Panc1 (cell line): ENCODE data around the gene CCDC50. TPM values are rescaled to one million over a fixed set of nuclear protein-coding genes. Genes with fewer than 3 reads are reported as not detected.

Experiments used
- ATAC-seq: fragments of 200-7000 bp; cut with Tn5 transposase; 2 replicates; pipeline ENCODE4 v1.9.1; 2020; ENCODE audit warnings: mild to moderate bottlenecking, moderate library complexity
- Bru-seq: library from RNA; stranded (reverse); fragments of 400-500 nt; gene quantifications from one replicate; lab custom pipeline; 2021; lab: Mats Ljungman, UMichigan
- BruChase-seq, 2 experiments: library from RNA; stranded (reverse); fragments of 400-500 nt; gene quantifications; one replicate each; lab custom pipeline; 2021; lab: Mats Ljungman, UMichigan
- BruUV-seq: library from RNA; stranded (reverse); fragments of 400-500 nt; replicated peaks from 2 replicates; lab custom pipeline; 2021; lab: Mats Ljungman, UMichigan
- CTCF ChIA-PET: fragments of 300-600 bp; sonication (Branson Sonifier 250); formaldehyde crosslinking; loops from one replicate; lab custom pipeline; 2022; ENCODE audit warnings: antibody characterized with exemption; lab: Charles Lee
- POLR2A ChIA-PET: fragments of 300-600 bp; sonication (Branson Sonifier 250); formaldehyde crosslinking; loops from one replicate; lab custom pipeline; 2022; ENCODE audit warnings: antibody characterized with exemption; lab: Charles Lee
- DNase-seq: peaks from one replicate; pipeline ENCODE4 v3.0.0-alpha.2; 2010; ENCODE audit warnings: low read depth, low spot score
- H3K27ac ChIP-seq: 2 replicates; pipeline ENCODE4 v1.5.1; 2011; ENCODE audit warnings: mild to moderate bottlenecking, low read length, inconsistent platforms
- H3K27me3 ChIP-seq: fragments of 200-500 bp; sonication (Bioruptor generic); 2 replicates; pipeline ENCODE4 v1.6.0; 2014; ENCODE audit warnings: low read length, inconsistent platforms; ENCODE audit not compliant: control insufficient read depth, insufficient read depth
- H3K36me3 ChIP-seq: fragments of 200-500 bp; sonication (Bioruptor generic); 2 replicates; pipeline ENCODE4 v1.5.1; 2014; ENCODE audit warnings: inconsistent platforms, mild to moderate bottlenecking, low read length, moderate library complexity; ENCODE audit not compliant: control insufficient read depth, insufficient read depth
- H3K4me1 ChIP-seq: 2 replicates; pipeline ENCODE4 v1.5.1; 2011; ENCODE audit warnings: inconsistent platforms, mild to moderate bottlenecking, low read length, moderate library complexity; ENCODE audit not compliant: control insufficient read depth, insufficient read depth
- H3K4me3 ChIP-seq, 2 experiments: 2 replicates each; pipeline ENCODE4 v1.5.1; 2011 to 2012; ENCODE audit warnings: low read depth in 2 of 2, low read length in 2 of 2, mild to moderate bottlenecking in 2 of 2, inconsistent platforms in 1 of 2, moderate library complexity in 1 of 2
- H3K9me3 ChIP-seq: fragments of 200-500 bp; sonication (Bioruptor generic); 2 replicates; pipeline ENCODE4 v1.5.1; 2014; ENCODE audit warnings: low read depth, mild to moderate bottlenecking, inconsistent platforms, low read length, moderate library complexity; ENCODE audit not compliant: control insufficient read depth, insufficient read depth
- CTCF ChIP-seq: fragments of 450-650 bp; IDR thresholded peaks from 2 replicates; pipeline ENCODE4 v1.5.1; 2017; ENCODE audit warnings: mild to moderate bottlenecking
- POLR2AphosphoS5 ChIP-seq: IDR thresholded peaks from 2 replicates; pipeline ENCODE4 v1.6.1; 2012; ENCODE audit warnings: mild to moderate bottlenecking, low read depth, low read length, moderate library complexity
- REST ChIP-seq, 2 experiments: IDR thresholded peaks; 2 replicates each; pipeline ENCODE4 v1.6.1; 2011 to 2012; ENCODE audit warnings: low read depth in 2 of 2, control low read depth in 1 of 2, low read length in 1 of 2, mild to moderate bottlenecking in 1 of 2, moderate library complexity in 1 of 2; ENCODE audit not compliant: insufficient read depth in 1 of 2
- SIN3A ChIP-seq: IDR thresholded peaks from 2 replicates; pipeline ENCODE4 v1.6.1; 2012; ENCODE audit warnings: low read depth, mild to moderate bottlenecking, low read length, moderate library complexity, borderline replicate concordance; ENCODE audit not compliant: insufficient read depth
- TCF7L2 ChIP-seq: IDR thresholded peaks from 2 replicates; pipeline ENCODE4 v1.6.1; 2011; ENCODE audit warnings: mild to moderate bottlenecking, low read depth, low read length, inconsistent platforms
- in situ Hi-C: cut with HindIII; loops from 2 replicates; pipeline ENCODE4 v1.10.0; 2016; ENCODE audit warnings: low sequenced_read_pairs, low pct_unique_long_range_greater_than_20kb
- intact Hi-C: fragments of 100-400 bp; cut with micrococcal nuclease; formaldehyde crosslinking; loops from one replicate; pipeline ENCODE4 v1.10.0; 2022; ENCODE audit not compliant: unreplicated experiment
- long read RNA-seq: library from polyadenylated mRNA; unstranded; transcript quantifications from one replicate; pipeline ENCODE4 v2.0.0, GENCODE V29; 2021; ENCODE audit not compliant: unreplicated experiment
- polyA plus RNA-seq: library from polyadenylated mRNA; unstranded; fragments of >200 nt; gene quantifications from one replicate; pipeline ENCODE4 v1.2.1, GENCODE V29; 2012; ENCODE audit warnings: missing spikeins; ENCODE audit not compliant: insufficient read length
- total RNA-seq: library from RNA; stranded (reverse); gene quantifications from one replicate; pipeline ENCODE4 v1.2.1, GENCODE V29; 2021; ENCODE audit not compliant: unreplicated experiment

Gene CCDC50, protein sequence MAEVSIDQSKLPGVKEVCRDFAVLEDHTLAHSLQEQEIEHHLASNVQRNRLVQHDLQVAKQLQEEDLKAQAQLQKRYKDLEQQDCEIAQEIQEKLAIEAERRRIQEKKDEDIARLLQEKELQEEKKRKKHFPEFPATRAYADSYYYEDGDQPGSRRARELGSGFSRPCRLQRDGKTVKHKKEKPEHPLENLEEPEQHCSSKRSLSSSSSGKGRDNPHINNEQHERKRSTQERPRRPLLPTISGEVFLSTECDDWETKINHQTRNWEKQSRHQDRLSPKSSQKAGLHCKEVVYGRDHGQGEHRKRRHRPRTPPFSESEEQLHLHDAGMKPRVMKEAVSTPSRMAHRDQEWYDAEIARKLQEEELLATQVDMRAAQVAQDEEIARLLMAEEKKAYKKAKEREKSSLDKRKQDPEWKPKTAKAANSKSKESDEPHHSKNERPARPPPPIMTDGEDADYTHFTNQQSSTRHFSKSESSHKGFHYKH
- total RNA-seq (89.3 TPM), Bru-seq, nascent RNA (percentile 93 among the genes with signal in this experiment), BruChase-seq, experiment 1, labeled RNA remaining after a 2-hour chase (percentile 87 among the genes with signal in this experiment), BruChase-seq, experiment 2, labeled RNA remaining after a 6-hour chase (percentile 88 among the genes with signal in this experiment)
- polyA plus RNA-seq, result 56.1 TPM
- long read RNA-seq, full-length matches to known transcripts, result 177 of 199 reads
- long read RNA-seq, partial matches to known transcripts, result 10 of 199 reads
- long read RNA-seq, other reads (novel, unspliced or antisense), result 12 of 199 reads

DNA sequence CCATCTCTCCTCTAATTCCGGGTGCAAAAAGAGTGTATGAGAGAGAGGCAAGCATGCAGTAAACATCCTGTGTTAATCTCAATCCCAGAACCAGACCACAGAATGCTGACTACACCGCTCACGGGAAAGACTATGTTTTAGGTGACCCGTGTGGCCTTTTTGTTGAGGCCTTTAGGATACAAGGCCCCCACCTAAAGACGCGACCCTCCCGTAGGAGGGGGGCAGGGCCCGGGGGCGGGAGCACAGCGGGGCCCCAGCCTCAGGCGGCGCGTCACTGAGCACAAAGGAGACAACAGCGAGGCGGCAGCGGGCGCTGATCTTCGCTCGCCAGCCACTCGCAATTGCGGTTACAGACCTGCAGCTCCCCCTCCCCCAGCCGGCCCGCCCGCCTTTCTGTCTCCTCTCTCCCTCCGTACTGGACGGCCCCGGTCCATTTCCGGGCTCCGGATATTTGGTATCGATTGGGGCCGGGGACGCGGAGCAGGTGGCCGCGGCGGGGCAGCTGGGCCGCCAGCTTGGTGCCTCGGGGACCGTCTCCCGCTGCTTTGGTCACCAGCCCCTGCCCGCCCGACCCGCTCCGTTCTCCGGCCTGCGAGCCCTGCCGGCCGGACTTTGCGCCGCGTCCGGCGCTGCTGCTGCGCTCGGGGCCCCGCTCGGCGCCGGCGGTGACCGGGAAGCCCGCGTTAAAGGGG, at the start of gene CCDC50:
Gene CCDC50 (plus strand): TSS at position 433 of the 692 bp plus-strand sequence. CDS start 281 bp downstream, outside the sequence.
- ATAC-seq (peak; percentile 88), DNase-seq (no peak)
- intact Hi-C loops, result no loop called here
- TF ChIP-seq POLR2AphosphoS5 (peak; percentile 71; the same call in 1 of the 2 replicates), TCF7L2 (0 out of 2 replicates have a peak, but pooled peaks have one; percentile 45), SIN3A (no peak; the same call in 1 of the 2 replicates)
- in situ Hi-C loops, result no loop called here
- BruUV-seq, result no TSS peak
- Histone ChIP-seq H3K36me3 (no peaks in the 10 kb centered on the region), H3K4me3 (peak within 1 kb of the TSS; percentile 71 to 81), H3K4me1 (peaks cover 35% of the 10 kb centered on the region), H3K9me3 (no peaks in the 10 kb centered on the region), H3K27me3 (no peaks in the 10 kb centered on the region), H3K27ac (peak within 1 kb of the TSS; percentile 93)
- CTCF ChIA-PET, result no interaction called here
- POLR2A ChIA-PET, result no interaction called here

DNA sequence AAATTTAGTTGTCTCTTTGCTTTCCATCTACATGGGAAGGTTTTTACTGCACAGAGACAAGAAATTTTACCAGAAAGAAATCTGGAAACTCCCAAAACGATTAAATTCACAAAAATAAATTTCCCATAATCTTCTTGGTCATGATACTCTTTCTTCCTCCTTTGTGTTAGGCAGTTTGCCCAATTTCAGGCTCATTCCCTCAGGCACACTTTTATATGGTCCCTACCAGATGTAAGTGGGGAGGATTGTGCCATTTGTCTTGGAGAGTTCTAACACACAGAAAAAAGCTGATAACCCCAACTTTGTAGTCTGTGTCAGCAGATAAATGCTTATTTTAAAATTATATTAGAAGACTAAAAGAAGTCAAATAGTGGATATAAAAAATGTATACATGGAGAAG, 49.1 kb upstream of the CCDC50 start:
- in situ Hi-C loops, result no loop called here
- Histone ChIP-seq H3K27ac (no peak overlapping the region), H3K9me3 (no peaks in the 10 kb centered on the region), H3K27me3 (no peaks in the 10 kb centered on the region), H3K4me3 (no peak overlapping the region), H3K4me1 (no peaks in the 10 kb centered on the region), H3K36me3 (no peaks in the 10 kb centered on the region; the same call in 1 of the 2 replicates)
- ChIA-PET POLR2A (no interaction called here), CTCF (interaction anchor here (0.5 kb wide), 1 partner anchor 35 kb away, joined by 9 read pairs; no protein-coding TSS in a partner anchor)
- no peak for TF ChIP-seq REST (IDR thresholded peaks at IDR 0.05; ENCODE audit: insufficient read depth in 1 of 2, low read depth in 2 of 2, low read length in 1 of 2)
- TF ChIP-seq POLR2AphosphoS5, result no peak
- TF ChIP-seq CTCF, result no peak
- TF ChIP-seq TCF7L2, result no peak
- ATAC-seq, result no peak
- intact Hi-C loops, result no loop called here
- BruUV-seq, result no TSS peak
- no peak for DNase-seq
